Astrocyte (in vitro differentiated cells and primary cell): ENCODE measurements around the gene CADPS.

Experiments used
- CTCF ChIP-seq: IDR thresholded peaks from 2 replicates; pipeline ENCODE4 v1.5.1; 2011; ENCODE audit warnings: low read depth, mild to moderate bottlenecking, inconsistent platforms, low read length, moderate library complexity; ENCODE audit not compliant: insufficient read depth
- EZH2 ChIP-seq: IDR thresholded peaks from 2 replicates; pipeline ENCODE4 v1.6.1; 2012; ENCODE audit warnings: mild to moderate bottlenecking, low read length, inconsistent platforms; ENCODE audit not compliant: insufficient read depth

GRCh38 chr3:62667714-62668113 lies 207.5 kb downstream of the CADPS start:
- TF ChIP-seq CTCF (no peak), EZH2 (no peak)
